Neural cell (in vitro differentiated cells): Measurements from ENCODE around the gene ECM1. TPM values are rescaled to one million over a fixed set of nuclear protein-coding genes. Genes with fewer than 3 reads are reported as not detected.

Experiments used
- H2AFZ ChIP-seq: fragments of 200-600, 300-800 bp; sonication (generic), shearing (Covaris generic); 2 replicates; pipeline ENCODE4 v1.6.0; 2014; ENCODE audit warnings: low read depth, mild to moderate bottlenecking, antibody characterized with exemption, low read length, moderate library complexity
- H3F3A ChIP-seq: fragments of 200-600 bp; shearing (Covaris generic); 2 replicates; pipeline ENCODE4 v1.6.1; 2016; ENCODE audit warnings: mild to moderate bottlenecking, moderate library complexity, mixed read lengths, antibody characterized with exemption, low read length; ENCODE audit not compliant: insufficient read depth, poor library complexity, severe bottlenecking
- H3K27ac ChIP-seq: fragments of 200-600, 300-800 bp; sonication (generic), shearing (Covaris generic); 2 replicates; pipeline ENCODE4 v1.5.1; 2014; ENCODE audit warnings: mild to moderate bottlenecking, low read length, moderate library complexity
- H3K27me3 ChIP-seq: fragments of 300-800, 200-600 bp; sonication (generic), shearing (Covaris generic); 2 replicates; pipeline ENCODE4 v1.6.0; 2014; ENCODE audit warnings: mild to moderate bottlenecking, low read depth, low read length, moderate library complexity; ENCODE audit not compliant: insufficient read depth
- H3K36me3 ChIP-seq: fragments of 300-800, 200-600 bp; sonication (generic), shearing (Covaris generic); 2 replicates; pipeline ENCODE4 v1.5.1; 2014; ENCODE audit warnings: mild to moderate bottlenecking, antibody characterized with exemption, low read length, moderate library complexity; ENCODE audit not compliant: insufficient read depth
- H3K4me2 ChIP-seq: fragments of 300-800, 200-600 bp; sonication (generic), shearing (Covaris generic); 2 replicates; pipeline ENCODE4 v1.6.0; 2014; ENCODE audit warnings: mild to moderate bottlenecking, low read length
- H3K4me3 ChIP-seq: fragments of 300-800, 200-600 bp; sonication (generic), shearing (Covaris generic); 2 replicates; pipeline ENCODE4 v1.5.1; 2014; ENCODE audit warnings: mild to moderate bottlenecking, low read length, moderate library complexity
- H3K79me2 ChIP-seq: fragments of 200-600 bp; shearing (Covaris generic); replicated peaks from 2 replicates; pipeline ENCODE4 v1.6.0; 2014; ENCODE audit warnings: mild to moderate bottlenecking, low read length, moderate library complexity; ENCODE audit not compliant: insufficient read depth
- H3K9ac ChIP-seq: fragments of 300-800, 200-600 bp; sonication (generic), shearing (Covaris generic); 2 replicates; pipeline ENCODE4 v1.6.1; 2016; ENCODE audit warnings: mild to moderate bottlenecking, low read length, mixed read lengths
- H3K9me2 ChIP-seq: fragments of 200-600 bp; shearing (Covaris generic); 2 replicates; pipeline ENCODE4 v1.6.1; 2016; ENCODE audit warnings: mild to moderate bottlenecking, low read length, mixed read lengths; ENCODE audit not compliant: insufficient read depth
- H3K9me3 ChIP-seq: fragments of 200-600, 300-800 bp; sonication (generic), shearing (Covaris generic); 2 replicates; pipeline ENCODE4 v1.6.1; 2016; ENCODE audit warnings: mild to moderate bottlenecking, mixed run types, low read length, moderate library complexity, mixed read lengths
- H4K20me1 ChIP-seq: fragments of 200-600 bp; shearing (Covaris generic); 2 replicates; pipeline ENCODE4 v1.6.1; 2016; ENCODE audit warnings: mild to moderate bottlenecking, mixed run types; ENCODE audit not compliant: insufficient read depth
- CTCF ChIP-seq: fragments of 450-650 bp; IDR thresholded peaks from 2 replicates; pipeline ENCODE4 v1.5.1; 2014; ENCODE audit warnings: antibody characterized with exemption, mild to moderate bottlenecking, moderate library complexity; ENCODE audit not compliant: poor library complexity, severe bottlenecking
- EP300 ChIP-seq: fragments of 450-650 bp; conservative IDR thresholded peaks from 2 replicates; pipeline ENCODE4 v1.6.1; 2014; ENCODE audit warnings: antibody characterized with exemption, mild to moderate bottlenecking, moderate library complexity; ENCODE audit not compliant: poor library complexity, severe bottlenecking
- EZH2 ChIP-seq: fragments of 200-600, 300-800 bp; shearing (Covaris generic), sonication (generic); IDR thresholded peaks from 2 replicates; pipeline ENCODE4 v1.6.1; 2014; ENCODE audit warnings: antibody characterized with exemption, low read length, borderline replicate concordance, mild to moderate bottlenecking; ENCODE audit not compliant: insufficient read depth, poor library complexity, severe bottlenecking
- MXI1 ChIP-seq: fragments of 450-650 bp; conservative IDR thresholded peaks from 2 replicates; pipeline ENCODE4 v1.6.1; 2014; ENCODE audit warnings: antibody characterized with exemption, mild to moderate bottlenecking; ENCODE audit not compliant: poor library complexity, severe bottlenecking
- POLR2AphosphoS5 ChIP-seq: IDR thresholded peaks from 2 replicates; pipeline ENCODE4 v1.6.1; 2012
- RAD21 ChIP-seq: fragments of 450-650 bp; conservative IDR thresholded peaks from 2 replicates; pipeline ENCODE4 v1.6.1; 2014; ENCODE audit warnings: antibody characterized with exemption, mild to moderate bottlenecking, moderate library complexity
- SMC3 ChIP-seq: fragments of 450-650 bp; conservative IDR thresholded peaks from 2 replicates; pipeline ENCODE4 v1.6.1; 2014; ENCODE audit warnings: antibody characterized with exemption, mild to moderate bottlenecking, moderate library complexity; ENCODE audit not compliant: poor library complexity
- TAF1 ChIP-seq: IDR thresholded peaks from 2 replicates; pipeline ENCODE4 v1.6.1; 2012; ENCODE audit warnings: low read depth
- polyA plus RNA-seq: library from polyadenylated mRNA; depleted of rRNA; stranded (reverse); fragments of >200 nt; gene quantifications from 2 replicates; pipeline ENCODE4 v1.2.3, GENCODE V29; 2014
- TF ChIP-seq, protein P1 (sequence below): IDR thresholded peaks from 2 replicates; pipeline ENCODE4 v1.6.1; 2012; ENCODE audit warnings: borderline replicate concordance

Gene ECM1
- polyA plus RNA-seq, 1 donor from 2014 or later, result 2.3 TPM

GRCh38 chr1:150486966-150487762, 20.7 kb upstream of the ECM1 start, which contains the start of gene TARS2:
Gene TARS2, plus strand, starts transcription at chr1:150487419. Its CDS starts 32 bp downstream, at chr1:150487451.
- H3K79me2 ChIP-seq, result peaks cover 8% of the 10 kb centered on the region
- H3K9me3 ChIP-seq, result no peaks in the 10 kb centered on the region
- no peaks in the 10 kb centered on the region for H4K20me1 ChIP-seq
- peak within 1 kb of the TSS; percentile 61 for H3K27ac ChIP-seq
- no peaks in the 10 kb centered on the region for H3K36me3 ChIP-seq
- H2AFZ ChIP-seq, result peak within 1 kb of the TSS; percentile 93
- no peaks in the 10 kb centered on the region for H3K27me3 ChIP-seq
- no peaks in the 10 kb centered on the region for H3K9me2 ChIP-seq
- peak within 1 kb of the TSS; percentile 77 for H3K9ac ChIP-seq
- H3K4me2 ChIP-seq, result peak within 1 kb of the TSS; percentile 89
- H3F3A ChIP-seq, result no peaks in the 10 kb centered on the region
- no peak for TF ChIP-seq EZH2
- TF ChIP-seq MXI1, result peak; percentile 84
- TF ChIP-seq, protein P1, sequence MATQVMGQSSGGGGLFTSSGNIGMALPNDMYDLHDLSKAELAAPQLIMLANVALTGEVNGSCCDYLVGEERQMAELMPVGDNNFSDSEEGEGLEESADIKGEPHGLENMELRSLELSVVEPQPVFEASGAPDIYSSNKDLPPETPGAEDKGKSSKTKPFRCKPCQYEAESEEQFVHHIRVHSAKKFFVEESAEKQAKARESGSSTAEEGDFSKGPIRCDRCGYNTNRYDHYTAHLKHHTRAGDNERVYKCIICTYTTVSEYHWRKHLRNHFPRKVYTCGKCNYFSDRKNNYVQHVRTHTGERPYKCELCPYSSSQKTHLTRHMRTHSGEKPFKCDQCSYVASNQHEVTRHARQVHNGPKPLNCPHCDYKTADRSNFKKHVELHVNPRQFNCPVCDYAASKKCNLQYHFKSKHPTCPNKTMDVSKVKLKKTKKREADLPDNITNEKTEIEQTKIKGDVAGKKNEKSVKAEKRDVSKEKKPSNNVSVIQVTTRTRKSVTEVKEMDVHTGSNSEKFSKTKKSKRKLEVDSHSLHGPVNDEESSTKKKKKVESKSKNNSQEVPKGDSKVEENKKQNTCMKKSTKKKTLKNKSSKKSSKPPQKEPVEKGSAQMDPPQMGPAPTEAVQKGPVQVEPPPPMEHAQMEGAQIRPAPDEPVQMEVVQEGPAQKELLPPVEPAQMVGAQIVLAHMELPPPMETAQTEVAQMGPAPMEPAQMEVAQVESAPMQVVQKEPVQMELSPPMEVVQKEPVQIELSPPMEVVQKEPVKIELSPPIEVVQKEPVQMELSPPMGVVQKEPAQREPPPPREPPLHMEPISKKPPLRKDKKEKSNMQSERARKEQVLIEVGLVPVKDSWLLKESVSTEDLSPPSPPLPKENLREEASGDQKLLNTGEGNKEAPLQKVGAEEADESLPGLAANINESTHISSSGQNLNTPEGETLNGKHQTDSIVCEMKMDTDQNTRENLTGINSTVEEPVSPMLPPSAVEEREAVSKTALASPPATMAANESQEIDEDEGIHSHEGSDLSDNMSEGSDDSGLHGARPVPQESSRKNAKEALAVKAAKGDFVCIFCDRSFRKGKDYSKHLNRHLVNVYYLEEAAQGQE, result peak; percentile 40
- no peak for TF ChIP-seq EP300
- TF ChIP-seq POLR2AphosphoS5, result peak; percentile 82
- TF ChIP-seq RAD21, result peak; percentile 45
- TF ChIP-seq CTCF, result peak; percentile 58
- no peak for TF ChIP-seq TAF1
- peak; percentile 59 for TF ChIP-seq SMC3
- peak within 1 kb of the TSS; percentile 94 for H3K4me3 ChIP-seq

- no peaks in the 10 kb centered on the region for H3K9me3 ChIP-seq
- H3K27me3 ChIP-seq, result no peaks in the 10 kb centered on the region
- no peaks in the 10 kb centered on the region for H3K9me2 ChIP-seq
- peak overlapping the region; percentile 81 for H2AFZ ChIP-seq
- no peaks in the 10 kb centered on the region for H3K36me3 ChIP-seq
- H3K4me2 ChIP-seq, result peak overlapping the region; percentile 89
- H4K20me1 ChIP-seq, result no peaks in the 10 kb centered on the region
- H3K4me3 ChIP-seq, result peak overlapping the region; percentile 94
- peak overlapping the region; percentile 77 for H3K9ac ChIP-seq
- H3K79me2 ChIP-seq, result peaks cover 8% of the 10 kb centered on the region
- H3F3A ChIP-seq, result no peaks in the 10 kb centered on the region
- H3K27ac ChIP-seq, result peak overlapping the region; percentile 61
- no peak for TF ChIP-seq CTCF
- TF ChIP-seq RAD21, result no peak
- no peak for TF ChIP-seq EP300
- no peak for TF ChIP-seq SMC3
- no peak for TF ChIP-seq EZH2
- no peak for TF ChIP-seq TAF1
- no peak for TF ChIP-seq POLR2AphosphoS5
These were observed 20.2 kb upstream of the ECM1 start for GRCh38 chr1:150487763-150488115.
